ENCODE measurements around the gene LVRN. TPM values are rescaled to one million over a fixed set of nuclear protein-coding genes. Genes with fewer than 3 reads are reported as not detected.
"Not testable (repeated sequence)": the region's sequence is repeated elsewhere in the genome, so short reads cannot be mapped to it uniquely, and the experiment has no call there.

Gene LVRN, protein sequence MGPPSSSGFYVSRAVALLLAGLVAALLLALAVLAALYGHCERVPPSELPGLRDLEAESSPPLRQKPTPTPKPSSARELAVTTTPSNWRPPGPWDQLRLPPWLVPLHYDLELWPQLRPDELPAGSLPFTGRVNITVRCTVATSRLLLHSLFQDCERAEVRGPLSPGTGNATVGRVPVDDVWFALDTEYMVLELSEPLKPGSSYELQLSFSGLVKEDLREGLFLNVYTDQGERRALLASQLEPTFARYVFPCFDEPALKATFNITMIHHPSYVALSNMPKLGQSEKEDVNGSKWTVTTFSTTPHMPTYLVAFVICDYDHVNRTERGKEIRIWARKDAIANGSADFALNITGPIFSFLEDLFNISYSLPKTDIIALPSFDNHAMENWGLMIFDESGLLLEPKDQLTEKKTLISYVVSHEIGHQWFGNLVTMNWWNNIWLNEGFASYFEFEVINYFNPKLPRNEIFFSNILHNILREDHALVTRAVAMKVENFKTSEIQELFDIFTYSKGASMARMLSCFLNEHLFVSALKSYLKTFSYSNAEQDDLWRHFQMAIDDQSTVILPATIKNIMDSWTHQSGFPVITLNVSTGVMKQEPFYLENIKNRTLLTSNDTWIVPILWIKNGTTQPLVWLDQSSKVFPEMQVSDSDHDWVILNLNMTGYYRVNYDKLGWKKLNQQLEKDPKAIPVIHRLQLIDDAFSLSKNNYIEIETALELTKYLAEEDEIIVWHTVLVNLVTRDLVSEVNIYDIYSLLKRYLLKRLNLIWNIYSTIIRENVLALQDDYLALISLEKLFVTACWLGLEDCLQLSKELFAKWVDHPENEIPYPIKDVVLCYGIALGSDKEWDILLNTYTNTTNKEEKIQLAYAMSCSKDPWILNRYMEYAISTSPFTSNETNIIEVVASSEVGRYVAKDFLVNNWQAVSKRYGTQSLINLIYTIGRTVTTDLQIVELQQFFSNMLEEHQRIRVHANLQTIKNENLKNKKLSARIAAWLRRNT
- 0.20 and 0.60 TPM in 2 replicates for total RNA-seq (2014; rRNA removed; shearing (Covaris generic))

DNA sequence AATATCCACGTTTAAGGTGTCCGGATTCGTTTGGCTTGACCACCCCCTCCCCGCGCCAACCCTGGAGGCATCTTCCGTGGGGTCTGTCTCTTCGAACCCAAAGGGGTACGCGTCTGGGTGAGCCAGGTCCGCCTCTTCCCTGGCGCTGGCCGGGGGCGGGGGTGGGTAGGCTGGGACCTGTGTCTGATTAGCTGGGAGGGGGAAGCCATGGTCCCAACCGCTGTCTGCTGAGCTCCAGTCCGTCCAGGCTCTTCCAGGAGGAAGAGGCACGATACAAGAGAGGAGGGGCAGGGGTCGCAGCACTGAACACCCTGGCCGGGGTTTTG lies at the start of gene LVRN:
LVRN (plus strand) TSS at position 237 of the 326 bp plus-strand sequence. CDS start 143 bp downstream, outside the sequence.
- no peak for DNase-seq (ENCODE audit: low read depth)

DNA sequence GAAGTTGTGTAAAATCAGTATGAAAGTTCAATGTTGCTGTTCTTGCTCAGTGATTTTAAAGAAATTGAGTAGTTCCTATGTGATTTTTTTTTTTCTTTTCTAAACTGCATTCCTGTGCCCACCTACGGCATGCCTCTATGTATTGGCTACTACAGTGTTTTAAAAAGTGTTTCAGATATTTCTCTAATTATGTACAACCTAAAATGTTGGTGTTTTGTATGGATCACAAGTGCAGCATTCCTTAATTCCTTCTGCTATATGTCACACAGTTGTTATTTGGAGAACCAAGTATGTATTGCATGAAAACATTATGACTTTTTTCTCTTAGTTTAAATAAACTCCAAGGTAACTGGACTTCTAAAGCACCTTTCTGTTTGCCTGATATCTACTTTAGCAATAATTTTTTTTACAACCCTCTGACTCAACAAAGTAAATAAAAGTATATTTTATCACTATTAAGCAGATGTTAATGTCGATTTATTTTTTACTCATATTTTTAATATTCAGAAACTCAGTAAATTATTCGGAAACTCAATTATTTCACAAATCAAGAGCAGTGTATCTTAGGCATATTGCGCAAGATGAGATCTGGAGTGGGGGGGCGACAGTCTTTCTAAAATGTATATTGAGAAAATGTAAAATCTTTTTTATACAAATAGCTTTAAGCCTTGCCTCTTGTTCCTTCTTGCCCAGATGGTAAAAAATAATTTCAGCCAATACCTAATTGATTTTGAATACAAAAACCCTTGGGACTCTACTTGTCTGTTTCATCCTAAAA lies 48.5 kb upstream of the LVRN start:
- DNase-seq (ENCODE audit: low read depth), result not testable (repeated sequence)

DNA sequence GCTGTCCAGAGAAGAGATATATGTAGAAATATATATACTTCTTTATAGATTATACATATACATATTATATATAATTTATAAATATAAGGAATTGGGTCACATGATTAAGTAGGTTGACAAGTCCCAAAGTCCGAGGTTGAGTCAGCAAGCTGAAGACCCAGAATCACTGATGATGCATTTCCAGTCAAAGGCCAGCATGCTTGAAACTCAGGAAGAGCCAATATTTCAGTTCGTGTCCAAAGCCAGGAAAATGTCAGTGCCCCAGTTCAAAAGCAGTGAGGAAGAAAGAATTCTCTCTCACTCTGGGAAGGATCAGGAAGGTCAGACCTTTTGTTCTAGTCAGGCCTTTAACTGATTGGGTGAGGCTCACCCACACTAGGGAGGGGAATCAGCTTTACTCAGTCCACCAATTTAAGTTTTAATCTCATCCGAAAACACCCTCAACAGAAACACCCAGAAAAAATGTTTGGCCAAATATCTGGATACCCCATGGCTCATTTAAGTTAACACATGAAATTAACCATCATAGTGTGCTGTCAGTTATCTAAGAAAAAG lies 42.0 kb upstream of the LVRN start:
- DNase-seq (ENCODE audit: low read depth), result no peak

DNA sequence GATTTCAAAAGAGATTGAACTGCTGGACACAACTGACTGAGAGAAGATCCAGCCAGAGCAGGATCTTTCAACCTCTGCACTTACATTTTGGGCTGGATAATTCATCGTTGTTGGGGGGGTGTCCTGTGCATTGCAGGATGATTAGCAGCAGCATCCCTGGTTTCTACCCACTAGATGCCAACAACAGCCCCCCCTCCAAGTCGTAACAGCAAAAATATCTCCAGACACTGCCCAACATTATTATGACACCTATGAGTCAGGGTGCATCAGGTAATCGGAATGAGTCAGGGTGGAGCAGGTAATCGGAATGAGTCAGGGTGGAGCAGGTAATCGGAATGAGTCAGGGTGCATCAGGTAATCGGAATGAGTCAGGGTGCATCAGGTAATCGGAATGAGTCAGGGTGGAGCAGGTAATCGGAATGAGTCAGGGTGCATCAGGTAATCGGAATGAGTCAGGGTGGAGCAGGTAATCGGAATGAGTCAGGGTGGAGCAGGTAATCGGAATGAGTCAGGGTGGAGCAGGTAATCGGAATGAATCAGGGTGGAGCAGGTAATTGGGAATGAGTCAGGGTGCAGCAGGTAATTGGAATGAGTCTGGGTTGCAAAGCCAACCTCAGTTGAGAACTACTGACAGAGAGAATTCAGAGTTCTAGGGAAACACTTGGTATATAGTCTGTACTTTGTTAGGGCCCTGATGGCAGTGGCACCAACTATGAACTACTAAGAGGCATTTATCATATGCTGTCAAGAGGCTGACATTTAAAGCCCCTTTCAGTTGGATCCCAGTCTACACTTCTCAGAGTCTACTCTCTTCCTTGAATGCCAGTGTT lies 33.5 kb upstream of the LVRN start:
- not testable (repeated sequence) for DNase-seq (ENCODE audit: low read depth)

DNA sequence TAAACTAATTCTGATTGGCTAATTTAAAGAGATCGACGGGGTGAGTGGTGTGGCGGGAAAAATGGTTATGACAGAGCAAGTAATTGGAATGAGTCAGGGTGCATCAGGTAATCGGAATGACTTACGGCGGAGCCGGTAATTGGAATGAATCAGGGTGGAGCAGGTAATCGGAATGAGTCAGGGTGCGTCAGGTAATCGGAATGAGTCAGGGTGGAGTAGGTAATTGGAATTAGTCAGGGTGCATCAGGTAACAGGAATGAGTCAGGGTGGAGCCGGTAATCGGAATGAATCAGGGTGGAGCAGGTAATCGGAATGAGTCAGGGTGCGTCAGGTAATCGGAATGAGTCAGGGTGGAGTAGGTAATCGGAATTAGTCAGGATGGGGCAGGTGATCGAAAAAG lies 32.1 kb upstream of the LVRN start:
- not testable (repeated sequence) for DNase-seq (ENCODE audit: low read depth)

DNA sequence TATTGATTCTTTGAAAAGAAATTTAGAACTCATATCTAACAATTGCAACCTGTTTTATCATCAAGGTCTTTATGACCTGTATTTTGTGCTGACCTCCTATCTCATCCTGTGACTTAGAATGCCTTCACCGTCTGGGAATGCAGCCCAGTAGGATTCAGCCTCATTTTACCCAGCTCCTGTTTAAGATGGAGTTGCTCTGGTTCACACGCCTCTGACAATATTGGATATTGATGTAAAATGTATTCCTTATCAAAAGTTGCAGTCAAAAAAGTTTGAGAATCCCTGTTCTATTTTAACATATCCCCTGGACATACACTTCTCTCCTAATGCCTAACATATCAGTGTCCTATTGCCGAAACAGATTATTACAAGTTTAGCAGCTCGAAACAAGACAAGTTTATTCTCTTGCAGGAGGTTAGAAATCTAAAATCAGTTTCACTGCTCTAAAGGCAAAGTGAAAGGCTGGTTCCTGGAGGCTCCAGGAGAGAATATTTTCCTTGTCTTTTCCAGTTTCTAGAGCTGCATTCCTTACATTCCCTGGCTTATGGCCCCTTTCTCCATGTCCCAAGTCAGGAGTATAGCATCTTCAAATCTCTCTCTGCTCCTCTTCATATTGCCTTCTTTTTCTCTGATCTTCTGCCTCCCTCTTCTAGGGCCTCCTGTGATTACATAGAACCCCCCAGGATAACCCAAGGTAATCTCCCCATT lies 31.5 kb upstream of the LVRN start:
- DNase-seq (ENCODE audit: low read depth), result no peak

DNA sequence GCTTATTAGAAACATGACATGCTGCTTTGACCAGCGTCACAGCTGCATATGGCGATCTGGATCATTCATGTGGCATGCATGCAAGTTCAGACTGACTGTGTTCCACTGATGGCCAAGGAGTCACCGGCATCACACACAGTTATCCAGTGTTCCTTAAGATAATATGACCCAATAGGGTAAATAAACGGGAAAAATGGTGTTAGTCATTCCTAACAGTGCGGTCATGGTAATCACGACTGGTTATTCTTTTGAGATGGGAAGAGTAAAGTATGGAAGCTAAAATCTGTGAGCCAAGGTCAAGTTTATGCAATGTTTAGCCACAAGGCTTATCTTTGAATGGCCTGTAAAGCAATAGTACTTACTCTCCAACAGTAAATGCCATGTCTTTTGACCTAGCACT lies 29.3 kb upstream of the LVRN start:
- no peak for DNase-seq (ENCODE audit: low read depth)

DNA sequence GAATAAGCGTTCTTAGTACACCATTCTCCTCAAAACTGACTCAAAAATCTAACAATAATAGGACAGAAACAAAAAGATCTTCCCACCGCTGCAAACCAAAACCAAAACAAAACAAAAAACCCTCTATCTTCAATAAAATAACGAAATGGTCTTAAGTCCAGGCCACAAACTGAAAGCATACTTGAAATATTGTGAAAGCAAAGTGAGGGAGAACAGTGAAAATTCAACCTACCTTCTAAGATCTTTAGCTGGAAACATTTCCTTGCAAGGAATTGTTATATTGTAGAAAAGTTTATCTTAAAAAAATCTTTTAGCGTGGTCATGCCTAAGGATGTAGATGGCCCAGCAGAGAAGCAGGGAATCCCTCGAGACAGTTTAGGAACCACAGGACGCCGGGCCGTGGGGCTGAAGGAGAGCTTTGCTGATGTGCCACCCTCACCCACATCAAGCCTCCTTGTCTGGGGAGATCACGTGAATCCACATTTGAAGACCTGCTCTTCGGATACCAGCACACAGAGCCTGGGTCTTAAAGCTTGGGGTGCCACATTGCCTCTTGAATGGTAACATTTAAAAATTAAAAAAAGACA lies 27.8 kb upstream of the LVRN start:
- no peak for DNase-seq (ENCODE audit: low read depth)

DNA sequence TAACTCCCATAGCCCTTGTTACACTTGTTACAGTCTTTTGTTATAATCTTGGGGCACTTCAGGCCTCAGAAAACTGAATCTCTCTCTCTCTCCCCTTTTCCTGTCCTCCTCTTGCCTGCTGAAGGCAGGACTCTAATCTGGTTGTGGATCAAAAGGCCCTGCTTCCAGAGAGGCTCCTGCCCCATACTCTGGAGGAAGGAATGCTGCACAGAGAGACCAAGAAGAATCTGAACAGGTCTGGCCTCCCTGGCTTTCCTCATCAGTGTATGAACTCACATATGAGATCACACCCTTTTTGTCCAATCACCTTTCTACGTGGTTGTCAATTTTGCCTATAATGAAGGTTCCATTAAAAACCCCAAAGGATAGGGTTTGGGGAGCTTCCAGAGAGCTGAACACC lies 26.2 kb upstream of the LVRN start:
- no peak for DNase-seq (ENCODE audit: low read depth)

DNA sequence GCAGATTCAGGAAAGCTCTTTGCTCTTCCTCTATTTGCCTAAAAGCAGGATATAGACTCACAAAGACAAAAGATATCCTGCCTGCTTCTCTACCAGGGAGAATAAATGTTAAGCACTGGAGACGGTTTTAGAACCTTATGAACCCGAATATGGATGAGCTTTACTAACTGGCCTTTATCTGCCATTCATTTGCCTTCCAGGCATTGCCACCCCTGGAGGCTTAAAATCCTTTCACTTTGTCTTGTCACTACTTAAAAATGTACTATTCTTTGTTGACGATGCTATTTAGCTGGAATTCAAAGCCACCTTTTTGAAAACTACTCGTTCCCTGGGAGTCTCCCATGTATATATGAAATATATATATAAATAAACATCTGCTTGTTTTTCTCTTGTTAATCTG lies 23.2 kb upstream of the LVRN start:
- DNase-seq (ENCODE audit: low read depth), result peak; percentile 31

DNA sequence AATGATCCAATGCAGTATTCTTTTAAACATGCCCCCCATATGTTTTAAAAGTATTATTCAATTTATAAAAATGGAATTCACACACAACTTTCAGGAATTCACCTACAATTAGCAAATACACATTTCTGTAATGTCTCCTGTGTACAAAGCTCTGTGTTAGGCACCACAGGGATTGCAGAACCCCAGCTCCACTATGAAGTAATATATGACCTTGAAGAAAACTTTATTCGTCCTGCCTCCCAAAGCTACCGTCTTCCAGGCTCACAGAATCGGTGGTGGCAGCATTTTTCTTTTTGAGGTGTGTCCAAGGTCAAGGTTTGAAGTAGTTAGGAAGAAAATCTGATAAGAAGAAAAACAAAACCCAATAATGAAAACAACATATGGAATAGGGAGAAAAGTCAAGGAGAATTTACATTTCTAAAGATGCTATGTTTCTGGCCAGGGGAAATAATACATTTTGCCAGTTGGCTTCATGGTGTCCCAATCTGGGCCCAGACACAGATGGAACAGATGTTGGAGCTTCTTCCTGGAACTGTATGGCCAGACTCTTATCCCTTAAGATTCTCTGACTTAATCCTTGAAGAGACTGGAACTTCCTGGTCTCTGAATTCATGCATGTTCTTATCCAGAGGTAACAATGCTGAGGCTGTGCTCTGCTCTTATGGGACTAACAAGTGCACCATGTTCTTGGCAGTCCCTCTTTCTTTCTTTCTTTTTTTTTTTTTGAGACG lies 22.0 kb upstream of the LVRN start:
- DNase-seq (ENCODE audit: low read depth), result no peak

DNA sequence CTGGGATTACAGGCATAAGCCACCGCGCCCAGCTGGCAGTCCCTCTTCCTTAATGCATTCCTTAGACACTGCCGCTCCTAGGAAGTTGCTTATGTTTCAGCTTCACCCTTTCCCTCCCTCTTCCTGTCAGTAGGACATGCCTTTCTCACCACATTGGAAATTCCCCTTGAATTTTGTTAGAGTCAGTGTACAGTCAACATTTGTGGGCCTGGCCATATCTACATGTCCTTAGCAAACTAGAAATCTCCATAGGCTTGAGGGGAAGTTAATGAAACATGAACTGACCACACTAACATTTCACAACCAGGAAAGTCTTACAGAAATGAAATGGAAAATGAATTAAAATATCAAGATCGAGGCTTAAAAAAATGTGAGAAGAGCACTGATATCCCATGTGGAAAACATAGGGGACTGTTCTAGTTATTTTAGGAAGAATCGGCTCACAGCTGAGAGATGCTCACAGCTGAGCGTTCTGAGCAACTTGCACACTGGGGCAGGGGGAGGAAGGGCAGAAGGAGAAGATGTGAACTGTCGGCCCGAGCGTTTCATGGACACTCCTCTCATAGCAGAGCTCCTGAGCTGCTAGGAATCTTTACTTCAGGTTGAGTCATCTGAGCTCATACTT lies 21.1 kb upstream of the LVRN start:
- peak; percentile 95 for DNase-seq (ENCODE audit: low read depth)

DNA sequence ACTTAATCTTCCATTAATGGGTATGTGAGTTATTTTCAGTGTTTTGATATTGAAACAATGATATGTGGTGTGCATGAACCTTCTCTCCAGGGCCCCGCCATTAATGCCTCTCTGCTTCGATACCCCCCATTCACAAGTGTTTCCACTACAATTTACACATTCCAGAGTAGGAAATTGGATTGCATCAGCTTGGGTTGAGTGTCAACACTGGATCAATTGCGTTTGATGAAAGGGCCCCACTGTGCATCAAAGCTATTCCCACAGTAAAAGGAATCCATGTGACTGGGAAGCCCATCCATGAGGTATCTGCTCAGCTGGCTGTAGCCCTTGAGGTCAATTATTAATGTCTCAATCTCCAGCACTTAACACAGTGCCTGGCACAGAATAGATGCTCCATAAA lies 17.8 kb upstream of the LVRN start:
- no peak for DNase-seq (ENCODE audit: low read depth)

DNA sequence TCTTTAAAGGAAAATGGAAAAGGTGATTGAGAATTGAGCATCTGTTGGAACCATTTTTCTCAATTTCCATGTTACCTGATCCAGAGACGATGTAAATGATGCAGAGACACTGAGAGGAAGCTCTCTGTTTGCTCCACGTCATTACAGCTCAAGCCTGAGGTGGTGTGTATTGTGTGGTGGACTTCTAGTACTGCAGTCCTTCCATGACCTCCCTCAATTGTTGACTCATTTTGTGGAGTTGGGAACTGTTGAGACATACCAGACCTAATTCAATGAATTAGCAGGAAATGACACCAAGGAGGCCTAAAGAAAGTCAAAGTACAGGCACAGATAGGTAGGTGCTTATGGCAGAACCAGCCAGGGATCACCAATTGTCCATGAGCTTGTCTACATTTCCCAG lies 15.6 kb upstream of the LVRN start:
- DNase-seq (ENCODE audit: low read depth), result no peak

DNA sequence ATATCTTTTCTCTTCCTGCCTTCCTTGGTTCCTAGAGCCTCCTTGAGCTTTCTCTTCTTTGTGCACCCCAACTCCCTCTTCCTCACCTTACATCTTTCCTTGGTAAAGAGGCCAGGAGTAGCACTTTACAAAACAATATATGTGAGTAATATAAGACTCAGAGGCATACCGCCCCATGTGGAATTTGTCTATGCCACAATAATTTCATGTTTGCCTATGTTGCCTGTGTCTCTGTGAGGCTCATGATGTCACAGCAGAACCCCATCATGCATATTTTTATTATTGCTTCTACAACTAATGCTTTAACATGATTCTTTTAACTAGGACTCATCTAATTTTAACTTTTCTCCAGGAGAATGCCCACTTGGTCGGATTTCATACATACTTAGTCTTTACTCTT lies 15.0 kb upstream of the LVRN start:
- DNase-seq (ENCODE audit: low read depth), result no peak

DNA sequence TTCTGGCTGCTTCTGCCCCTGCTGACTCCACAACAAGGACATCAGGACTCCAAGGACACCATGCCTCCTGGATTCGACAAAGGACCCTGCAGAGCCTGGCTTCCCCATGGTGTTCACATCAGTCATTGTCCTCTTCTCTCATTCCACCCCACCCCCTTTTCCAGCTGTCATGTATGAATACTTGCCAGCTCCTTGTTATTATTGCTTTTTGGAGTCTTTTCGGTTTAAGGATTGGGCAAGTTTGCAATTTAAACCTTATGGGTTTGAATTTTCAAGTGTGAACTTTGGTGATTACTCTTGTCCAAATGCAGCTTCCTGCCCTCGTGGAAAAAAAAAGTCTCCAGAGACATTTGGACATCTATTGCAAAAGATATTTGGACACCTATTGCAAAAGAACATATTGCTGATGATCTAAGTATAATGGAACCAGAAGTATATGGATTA lies 14.2 kb upstream of the LVRN start:
- DNase-seq (ENCODE audit: low read depth), result no peak

DNA sequence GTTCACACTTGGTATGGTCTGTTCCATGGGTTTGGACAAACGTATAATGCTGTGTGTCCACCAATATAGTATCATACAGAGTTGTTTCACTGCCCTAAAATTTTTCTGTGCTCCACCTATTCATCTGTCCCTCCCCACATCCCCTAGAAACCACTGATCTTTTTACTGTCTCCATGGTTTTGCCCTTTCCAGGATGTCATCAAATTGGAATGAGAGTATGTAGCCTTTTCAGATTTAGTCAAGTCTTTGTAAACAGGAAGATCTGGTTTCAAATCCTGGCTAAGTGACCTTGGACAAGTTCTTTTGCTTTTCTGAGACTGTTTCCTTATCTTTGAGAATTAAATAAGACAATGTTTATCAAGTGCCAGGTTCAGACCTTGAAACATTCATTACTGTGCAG lies 13.2 kb upstream of the LVRN start:
- DNase-seq (ENCODE audit: low read depth), result no peak

DNA sequence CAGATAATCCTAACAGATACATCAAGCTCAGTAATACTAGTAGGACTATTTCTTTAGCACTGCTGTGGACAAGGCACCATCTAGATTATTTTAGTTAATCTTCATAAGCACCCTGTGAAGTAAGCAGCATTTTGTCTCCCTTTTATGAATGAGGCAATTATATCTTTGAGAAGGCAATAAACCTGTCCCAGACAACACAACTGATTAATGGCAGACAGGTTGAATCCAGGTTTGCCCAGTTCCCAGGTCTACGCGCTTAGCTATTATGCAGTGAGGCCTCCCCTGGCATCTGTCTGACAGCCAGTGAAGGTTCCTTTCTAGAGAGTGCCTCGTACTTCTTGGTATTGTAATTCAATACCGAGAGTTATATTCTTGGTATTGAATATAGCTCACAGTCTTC lies 9.7 kb upstream of the LVRN start:
- DNase-seq (ENCODE audit: low read depth), result no peak

DNA sequence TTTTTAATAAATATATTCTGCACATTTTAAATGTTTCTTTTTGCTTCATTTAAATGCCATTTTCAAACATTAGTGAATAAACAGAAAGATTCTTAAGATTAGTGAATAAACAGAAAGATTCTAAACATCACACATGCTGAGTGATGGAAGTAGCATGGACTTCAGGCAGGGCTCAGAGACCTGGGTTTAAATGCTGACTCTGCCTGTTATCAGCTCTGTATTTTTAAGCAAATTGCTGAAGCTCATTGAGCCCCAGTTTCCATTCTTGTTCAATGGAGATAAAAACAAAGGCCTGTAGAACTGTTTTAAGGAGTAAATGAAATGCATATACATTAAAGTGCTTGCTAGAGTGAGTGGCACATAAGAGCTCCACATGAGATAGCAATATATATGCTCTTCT lies 8.1 kb upstream of the LVRN start:
- DNase-seq (ENCODE audit: low read depth), result no peak
